Gastroesophageal sphincter (tissue), 3 donors: ENCODE results near the gene TBC1D1.

Experiments
- CTCF ChIP-seq, 4 experiments: fragments of 200-600 bp in 2 of 4; fragments of 450-650 bp in 2 of 4; sonication (generic) in 1 of 4; IDR thresholded peaks; one replicate each; pipeline ENCODE4 v1.5.1; 2017 to 2019; ENCODE audit warnings: antibody characterized with exemption in 4 of 4, mild to moderate bottlenecking in 2 of 4, moderate library complexity in 2 of 4
- POLR2A ChIP-seq, 2 donors: fragments of 450-650 bp; IDR thresholded peaks; one replicate each; pipeline ENCODE4 v1.6.1; 2017; ENCODE audit warnings: antibody characterized with exemption in 2 of 2, mild to moderate bottlenecking in 2 of 2, moderate library complexity in 1 of 2
- POLR2AphosphoS5 ChIP-seq: sonication (generic); formaldehyde crosslinking; IDR thresholded peaks from one replicate; pipeline ENCODE4 v1.6.1; 2017; ENCODE audit warnings: antibody characterized with exemption

- no peak for TF ChIP-seq POLR2A (IDR thresholded peaks at IDR 0.05)
- no peak for TF ChIP-seq CTCF (IDR thresholded peaks at IDR 0.05)
- TF ChIP-seq POLR2AphosphoS5, result no peak
Measured at GRCh38 chr4:38177641-38178391, 286.9 kb downstream of the TBC1D1 start.
